ENCODE measurements around the gene SLC15A1.

DNA sequence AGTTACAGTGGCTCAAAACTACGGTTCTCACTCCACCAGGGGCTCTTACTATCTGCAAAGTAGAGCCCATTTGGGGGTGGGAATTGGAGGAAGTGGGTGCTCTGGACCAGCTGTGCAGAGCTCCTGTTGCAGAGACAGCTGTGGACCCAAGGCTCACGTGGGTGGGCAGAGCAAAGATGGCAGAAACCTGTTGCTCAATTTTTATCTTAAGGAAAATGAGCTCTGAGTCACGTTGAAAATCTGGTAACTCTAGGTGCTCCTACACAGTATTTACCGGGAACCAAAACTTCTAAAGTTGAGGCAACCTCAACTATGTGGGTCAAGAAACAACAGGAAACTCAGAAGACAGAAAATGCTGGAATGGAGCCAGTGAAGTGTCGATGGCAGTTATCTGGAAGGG lies 30.2 kb upstream of the SLC15A1 start:
- TF ChIP-seq SIN3A (IDR thresholded peaks at IDR 0.05; ENCODE audit: low read depth) = no peak
- no peak for TF ChIP-seq REST (IDR thresholded peaks at IDR 0.05; ENCODE audit: low read depth)
- TF ChIP-seq POLR2AphosphoS5 (IDR thresholded peaks at IDR 0.05; ENCODE audit: low read depth, low read length) = no peak
- no peak for TF ChIP-seq CTCF (IDR thresholded peaks at IDR 0.05 in 2 of 3, conservative IDR thresholded peaks at IDR 0.05 in 1 of 3; ENCODE audit: borderline replicate concordance in 1 of 3, insufficient read depth in 1 of 3, low read depth in 2 of 3, low read length in 2 of 3)
- TF ChIP-seq EGR1 (IDR thresholded peaks at IDR 0.05; ENCODE audit: low read depth) = no peak
- TF ChIP-seq JUND (IDR thresholded peaks at IDR 0.05) = no peak
- no peak for TF ChIP-seq EZH2 (IDR thresholded peaks at IDR 0.05)
- no peak for TF ChIP-seq SRF (IDR thresholded peaks at IDR 0.05; ENCODE audit: low read depth)
- no peak for TF ChIP-seq POLR2A (IDR thresholded peaks at IDR 0.05; ENCODE audit: borderline replicate concordance, extremely low read depth, insufficient read depth, insufficient read length)
- TF ChIP-seq MAX (IDR thresholded peaks at IDR 0.05) = no peak

Measured in HCT116 (cell line).